Thyroid gland (tissue), 4 donors: ENCODE results near the gene MYO1D. TPM values are rescaled to one million over a fixed set of nuclear protein-coding genes. Genes with fewer than 3 reads are reported as not detected.

ENCODE experiments used
- DNase-seq, 2 donors: peaks; one replicate each; pipeline ENCODE4 v3.0.0-alpha.2; 2019
- H3K27ac ChIP-seq, 3 donors: fragments of 200-600 bp; sonication (generic); 1 replicate in 2 of 3; 2 replicates in 1 of 3; pipeline ENCODE4 v1.5.1; 2016 to 2019; ENCODE audit warnings: mild to moderate bottlenecking in 1 of 3, moderate library complexity in 1 of 3
- H3K27me3 ChIP-seq: fragments of 200-600 bp; sonication (generic); one replicate; pipeline ENCODE4 v1.5.1; 2019
- H3K36me3 ChIP-seq, 2 donors: fragments of 200-600 bp; sonication (generic); one replicate each; pipeline ENCODE4 v1.5.1; 2016 to 2019
- H3K4me1 ChIP-seq, 2 donors: fragments of 200-600 bp; sonication (generic); one replicate each; pipeline ENCODE4 v1.5.1; 2017 to 2019
- H3K4me3 ChIP-seq, 3 donors: fragments of 200-600 bp; sonication (generic); replicated peaks in 1 of 3; 1 replicate in 2 of 3; 2 replicates in 1 of 3; pipeline ENCODE4 v1.5.1; 2016; ENCODE audit warnings: mild to moderate bottlenecking in 1 of 3
- H3K9me3 ChIP-seq: fragments of 200-600 bp; sonication (generic); one replicate; pipeline ENCODE4 v1.5.1; 2017
- CTCF ChIP-seq, 6 experiments: fragments of 200-600 bp in 3 of 6; fragments of 450-650 bp in 3 of 6; sonication (generic) in 3 of 6; IDR thresholded peaks; one replicate each; pipeline ENCODE4 v1.5.1; 2016 to 2019; ENCODE audit warnings: antibody characterized with exemption in 6 of 6, mild to moderate bottlenecking in 2 of 6, inconsistent platforms in 1 of 6, moderate library complexity in 1 of 6
- POLR2A ChIP-seq, 2 donors: fragments of 450-650 bp; IDR thresholded peaks; one replicate each; pipeline ENCODE4 v1.6.1; 2017; ENCODE audit warnings: antibody characterized with exemption in 2 of 2, mild to moderate bottlenecking in 2 of 2, moderate library complexity in 1 of 2
- WGBS, 2 donors: methylation state at CpG; one replicate each; pipeline ENCODE4 v1.1.5; 2017; 5-methylcytosine and 5-hydroxymethylcytosine counted together
- intact Hi-C: fragments of 100-400 bp; cut with DNase I; formaldehyde crosslinking; loops from one replicate; pipeline ENCODE4 v1.15.1; 2023
- total RNA-seq, 4 donors: library from RNA; depleted of rRNA; stranded (reverse); fragments of >200 nt; gene quantifications; one replicate each; pipeline ENCODE4 v1.2.3, GENCODE V29; 2016

MYO1D gene
- total RNA-seq, 4 donors from 2014 or later = 91.9 to 143 (median 97.8) TPM

- H3K36me3 ChIP-seq = peaks cover 89 to 91% of the 10 kb centered on the region in 2 donors
- intact Hi-C loops = loop anchor here (10.0 kb wide), 1 partner anchor 268 kb away; no protein-coding TSS in a partner anchor
- H3K4me1 ChIP-seq = no peaks in the 10 kb centered on the region
- no peak overlapping the region for H3K27ac ChIP-seq
- H3K27me3 ChIP-seq = no peaks in the 10 kb centered on the region
- no peaks in the 10 kb centered on the region for H3K9me3 ChIP-seq
- TF ChIP-seq POLR2A (IDR thresholded peaks at IDR 0.05) = no peak
- no peak for TF ChIP-seq CTCF (IDR thresholded peaks at IDR 0.05)
- no peak for DNase-seq
- WGBS, 2 donors = 92 to 95% methylated on average over 8 of the region's 8 CpGs
- no peak overlapping the region for H3K4me3 ChIP-seq
These were observed 399.7 kb downstream of the MYO1D start for GRCh38 chr17:32477220-32477619.

GRCh38 chr17:32475258-32475657 lies 401.7 kb downstream of the MYO1D start:
- no peak for TF ChIP-seq POLR2A (IDR thresholded peaks at IDR 0.05)
- no peak for TF ChIP-seq CTCF (IDR thresholded peaks at IDR 0.05)
- intact Hi-C loops = loop anchor here (10.0 kb wide), 1 partner anchor 270 kb away; no protein-coding TSS in a partner anchor
- DNase-seq = no peak
- no peaks in the 10 kb centered on the region for H3K9me3 ChIP-seq
- no peak overlapping the region for H3K27ac ChIP-seq
- H3K4me1 ChIP-seq = no peaks in the 10 kb centered on the region
- H3K4me3 ChIP-seq = no peak overlapping the region
- H3K27me3 ChIP-seq = no peaks in the 10 kb centered on the region
- H3K36me3 ChIP-seq = peaks cover 92% of the 10 kb centered on the region in 2 donors
- 88 to 94% methylated on average over 3 of the region's 3 CpGs for WGBS, 2 donors

GRCh38 chr17:32471652-32472051 lies 405.3 kb downstream of the MYO1D start:
- TF ChIP-seq POLR2A (IDR thresholded peaks at IDR 0.05) = no peak
- TF ChIP-seq CTCF (IDR thresholded peaks at IDR 0.05) = no peak
- Histone ChIP-seq H3K27me3 (no peaks in the 10 kb centered on the region), H3K36me3 (peaks cover 83 to 85% of the 10 kb centered on the region in 2 donors), H3K4me3 (no peak overlapping the region), H3K27ac (no peak overlapping the region), H3K4me1 (no peaks in the 10 kb centered on the region), H3K9me3 (no peaks in the 10 kb centered on the region)
- DNase-seq = no peak
- intact Hi-C loops = loop anchor here (10.0 kb wide), 1 partner anchor 273 kb away; no protein-coding TSS in a partner anchor
- WGBS, 2 donors = 90 to 99% methylated on average over 4 of the region's 4 CpGs

GRCh38 chr17:32470405-32471167 lies 406.3 kb downstream of the MYO1D start:
- Histone ChIP-seq H3K4me1 (no peaks in the 10 kb centered on the region), H3K27me3 (no peaks in the 10 kb centered on the region), H3K27ac (no peak overlapping the region), H3K9me3 (no peaks in the 10 kb centered on the region), H3K36me3 (peaks cover 72 to 82% of the 10 kb centered on the region in 2 donors), H3K4me3 (no peak overlapping the region)
- WGBS, 2 donors = 96 to 97% methylated on average over 6 of the region's 6 CpGs
- intact Hi-C loops = loop anchor here (10.0 kb wide), 1 partner anchor 274 kb away; no protein-coding TSS in a partner anchor
- DNase-seq = no peak
- TF ChIP-seq CTCF (IDR thresholded peaks at IDR 0.05) (no peak), POLR2A (IDR thresholded peaks at IDR 0.05) (no peak)

GRCh38 chr17:32467949-32468348 lies 409.0 kb downstream of the MYO1D start:
- TF ChIP-seq POLR2A (IDR thresholded peaks at IDR 0.05) (no peak), CTCF (IDR thresholded peaks at IDR 0.05) (no peak)
- WGBS, 2 donors = 98 to 100% methylated on average over 7 of the region's 7 CpGs
- Histone ChIP-seq H3K27me3 (no peaks in the 10 kb centered on the region), H3K4me3 (no peak overlapping the region), H3K4me1 (no peaks in the 10 kb centered on the region), H3K36me3 (peaks cover 64 to 83% of the 10 kb centered on the region in 2 donors), H3K9me3 (no peaks in the 10 kb centered on the region), H3K27ac (no peak overlapping the region)
- intact Hi-C loops = no loop called here
- DNase-seq = no peak
